ENCODE results near the gene LZTS2. TPM values are rescaled to one million over a fixed set of nuclear protein-coding genes. Genes with fewer than 3 reads are reported as not detected.

Gene LZTS2
- total RNA-seq, 1 experiment from 2014 or later, result 69.1 TPM

- Histone ChIP-seq H3K4me1 (ENCODE audit: insufficient read depth, low read length) (peaks cover 7% of the 10 kb centered on the region; the same call in 1 of the 2 replicates), H3K56ac (ENCODE audit: insufficient read length, low read depth, low read length) (no peak overlapping the region), H3K79me1 (ENCODE audit: insufficient read depth, low read depth, low read length, poor library complexity, severe bottlenecking) (no peaks in the 10 kb centered on the region), H4K5ac (ENCODE audit: insufficient read length, low read depth, low read length) (no peak overlapping the region), H3K14ac (ENCODE audit: insufficient read depth, low read length) (no peak overlapping the region), H3K23ac (ENCODE audit: insufficient read length, low read depth, low read length) (no peak overlapping the region), H3K4me2 (ENCODE audit: insufficient read depth, insufficient read length, low read length) (peak overlapping the region; percentile 63), H3K4ac (ENCODE audit: low read depth, low read length) (no peak overlapping the region), H3T11ph (ENCODE audit: low read length) (no peak overlapping the region), H4K91ac (ENCODE audit: insufficient read length, low read depth, low read length) (no peak overlapping the region), H3K27me3 (ENCODE audit: insufficient read depth, low read length) (peaks cover 55% of the 10 kb centered on the region), H2AFZ (ENCODE audit: low read length) (no peak overlapping the region), H3K23me2 (ENCODE audit: insufficient read length, low read depth, low read length, poor library complexity, severe bottlenecking) (peaks cover 20% of the 10 kb centered on the region), H2BK120ac (ENCODE audit: low read depth, low read length, poor library complexity, severe bottlenecking) (no peak overlapping the region), H3K79me2 (ENCODE audit: insufficient read depth, low read length) (no peaks in the 10 kb centered on the region), H3K9ac (ENCODE audit: extremely low read depth, insufficient read length, low read length) (no peak overlapping the region), H2BK5ac (ENCODE audit: insufficient read length, low read length) (no peak overlapping the region), H2BK12ac (ENCODE audit: insufficient read length, low read depth, low read length) (no peak overlapping the region), H3K9me3 (ENCODE audit: control insufficient read depth, low read depth, low read length) (no peaks in the 10 kb centered on the region), H4K8ac (replicated peaks; ENCODE audit: insufficient read length, low read depth, low read length) (no peak overlapping the region), H3K18ac (ENCODE audit: insufficient read length, low read depth, low read length) (peak overlapping the region; percentile 54), H2AK5ac (ENCODE audit: insufficient read length, low read length) (no peak overlapping the region), H3K27ac (ENCODE audit: insufficient read length, low read depth, low read length) (no peak overlapping the region), H2BK15ac (ENCODE audit: low read depth, low read length) (no peak overlapping the region), H2BK20ac (ENCODE audit: low read depth, low read length, poor library complexity, severe bottlenecking) (no peak overlapping the region), H4K20me1 (ENCODE audit: control insufficient read depth, insufficient read depth, insufficient read length) (peaks cover 5% of the 10 kb centered on the region)
- no CpG with 5 or more reads among the region's 25 CpGs for WGBS (ENCODE audit: extremely low coverage, insufficient read length, low lambda C conversion rate)
- Mint-ChIP-seq H3K4me3 (peak overlapping the region; percentile 32 to 65), H3K36me3 (ENCODE audit: insufficient read depth in 1 of 3, low read depth in 3 of 3) (peaks cover 0 to 3% (median 0%) of the 10 kb centered on the region in 3 experiments; a peak in 2 of 7 replicates), H3K27ac (no peak overlapping the region), H3K27me3 (ENCODE audit: low read depth) (peaks cover 77% of the 10 kb centered on the region), H3K9me3 (peaks cover 0 to 3% of the 10 kb centered on the region in 2 experiments; a peak in 1 of 5 replicates), H3K4me1 (peaks cover 49 to 55% of the 10 kb centered on the region in 2 experiments)
- TF ChIP-seq, protein P1, sequence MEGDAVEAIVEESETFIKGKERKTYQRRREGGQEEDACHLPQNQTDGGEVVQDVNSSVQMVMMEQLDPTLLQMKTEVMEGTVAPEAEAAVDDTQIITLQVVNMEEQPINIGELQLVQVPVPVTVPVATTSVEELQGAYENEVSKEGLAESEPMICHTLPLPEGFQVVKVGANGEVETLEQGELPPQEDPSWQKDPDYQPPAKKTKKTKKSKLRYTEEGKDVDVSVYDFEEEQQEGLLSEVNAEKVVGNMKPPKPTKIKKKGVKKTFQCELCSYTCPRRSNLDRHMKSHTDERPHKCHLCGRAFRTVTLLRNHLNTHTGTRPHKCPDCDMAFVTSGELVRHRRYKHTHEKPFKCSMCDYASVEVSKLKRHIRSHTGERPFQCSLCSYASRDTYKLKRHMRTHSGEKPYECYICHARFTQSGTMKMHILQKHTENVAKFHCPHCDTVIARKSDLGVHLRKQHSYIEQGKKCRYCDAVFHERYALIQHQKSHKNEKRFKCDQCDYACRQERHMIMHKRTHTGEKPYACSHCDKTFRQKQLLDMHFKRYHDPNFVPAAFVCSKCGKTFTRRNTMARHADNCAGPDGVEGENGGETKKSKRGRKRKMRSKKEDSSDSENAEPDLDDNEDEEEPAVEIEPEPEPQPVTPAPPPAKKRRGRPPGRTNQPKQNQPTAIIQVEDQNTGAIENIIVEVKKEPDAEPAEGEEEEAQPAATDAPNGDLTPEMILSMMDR (conservative IDR thresholded peaks at IDR 0.05), result no peak
- peak; percentile 65 for DNase-seq
These were observed 47.0 kb downstream of the LZTS2 start for GRCh38 chr10:101046332-101047238.
